T-helper 2 cell (primary cell): ENCODE measurements around the gene MYO16.

ENCODE experiments used
- DNase-seq, 5 experiments: peaks; one replicate each; pipeline versions ENCODE4 v3.0.0 to v3.0.0-alpha.2; 2012 to 2022

The MYO16 gene

DNA sequence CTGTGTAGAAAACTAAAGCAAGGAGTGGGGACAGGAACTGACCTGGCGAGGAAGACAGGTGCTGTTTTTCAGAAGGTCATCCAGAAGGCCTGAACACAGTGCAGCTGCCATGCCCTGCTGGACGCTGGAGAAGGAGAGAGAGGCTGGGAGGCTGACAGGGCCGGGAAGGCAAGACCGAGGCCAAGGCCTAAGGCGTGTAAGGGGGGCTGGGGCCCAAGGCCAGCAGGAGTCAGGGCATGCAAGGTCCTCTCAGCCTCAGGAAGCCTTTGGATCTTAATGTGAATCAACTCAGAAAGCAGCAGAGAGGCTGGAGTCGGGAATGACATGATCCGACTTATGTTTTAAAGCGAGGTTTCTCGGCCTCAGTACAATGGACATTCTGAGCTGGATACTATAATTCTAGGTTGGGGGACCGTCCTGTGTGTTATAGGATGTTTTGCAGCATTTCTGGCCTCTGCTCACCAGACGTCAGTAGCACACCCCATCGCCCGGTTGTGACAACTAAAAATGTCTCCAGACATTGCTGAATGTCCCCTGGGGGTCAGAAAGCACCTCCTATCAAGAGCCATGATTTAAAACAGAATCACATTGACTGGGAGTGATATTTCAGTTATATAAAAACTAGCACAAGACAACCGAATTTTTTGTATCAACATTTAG lies 530.4 kb downstream of the MYO16 start:
- no peak for DNase-seq

DNA sequence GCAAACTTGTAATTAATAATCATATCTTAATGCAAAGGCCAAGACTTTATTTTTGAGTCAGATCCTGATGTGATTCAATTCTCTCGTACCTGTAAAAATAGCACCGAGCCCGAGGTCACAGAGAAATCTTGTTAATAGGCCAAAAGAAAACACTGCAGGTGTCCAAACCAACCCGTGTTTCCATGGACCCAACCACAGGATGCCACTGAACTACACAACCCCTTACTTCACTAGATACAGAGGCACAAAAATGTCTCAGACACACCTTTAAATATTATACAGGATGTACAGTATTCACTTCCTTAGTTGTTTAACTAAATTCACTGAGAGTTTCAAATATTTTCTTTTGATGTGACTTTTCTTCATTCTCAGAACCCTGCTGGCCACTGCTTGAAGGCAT lies 530.9 kb downstream of the MYO16 start:
- no peak for DNase-seq

DNA sequence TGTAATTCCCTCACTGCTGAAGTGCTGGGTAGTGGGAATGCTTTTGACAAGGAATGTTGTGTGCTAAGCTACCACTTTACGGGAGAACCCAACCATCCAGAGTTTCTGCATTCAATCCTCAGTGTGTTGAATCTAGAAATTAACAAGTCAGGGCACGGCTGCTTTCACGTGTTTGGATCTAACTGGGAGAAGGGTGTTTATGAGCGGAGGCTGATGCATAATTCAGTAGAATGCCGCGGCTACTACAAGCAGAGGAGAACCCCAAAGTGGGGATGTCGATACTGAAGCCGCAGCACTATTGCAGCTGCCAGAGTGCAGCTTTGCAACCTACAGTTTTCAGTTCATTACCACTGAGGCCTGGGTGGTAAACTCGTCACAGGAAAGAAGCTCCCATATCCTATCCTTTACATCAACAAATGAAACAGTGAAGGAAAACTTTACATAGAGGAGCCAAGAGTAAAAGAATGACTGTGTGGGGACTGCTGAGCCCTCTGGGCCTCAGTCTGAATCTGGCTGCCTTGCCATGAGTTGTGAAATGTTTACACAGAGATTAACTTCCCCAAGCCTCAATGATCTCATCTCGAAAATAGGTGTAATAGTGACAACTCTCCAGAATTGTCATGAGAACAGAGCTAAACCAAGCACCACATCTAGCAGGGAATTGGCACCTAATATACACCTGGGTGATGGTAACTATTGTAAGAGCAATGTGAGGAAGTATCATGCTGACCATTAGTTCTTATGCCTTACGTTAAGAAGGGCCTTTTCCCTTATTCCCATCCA lies 531.7 kb downstream of the MYO16 start:
- no peak for DNase-seq

DNA sequence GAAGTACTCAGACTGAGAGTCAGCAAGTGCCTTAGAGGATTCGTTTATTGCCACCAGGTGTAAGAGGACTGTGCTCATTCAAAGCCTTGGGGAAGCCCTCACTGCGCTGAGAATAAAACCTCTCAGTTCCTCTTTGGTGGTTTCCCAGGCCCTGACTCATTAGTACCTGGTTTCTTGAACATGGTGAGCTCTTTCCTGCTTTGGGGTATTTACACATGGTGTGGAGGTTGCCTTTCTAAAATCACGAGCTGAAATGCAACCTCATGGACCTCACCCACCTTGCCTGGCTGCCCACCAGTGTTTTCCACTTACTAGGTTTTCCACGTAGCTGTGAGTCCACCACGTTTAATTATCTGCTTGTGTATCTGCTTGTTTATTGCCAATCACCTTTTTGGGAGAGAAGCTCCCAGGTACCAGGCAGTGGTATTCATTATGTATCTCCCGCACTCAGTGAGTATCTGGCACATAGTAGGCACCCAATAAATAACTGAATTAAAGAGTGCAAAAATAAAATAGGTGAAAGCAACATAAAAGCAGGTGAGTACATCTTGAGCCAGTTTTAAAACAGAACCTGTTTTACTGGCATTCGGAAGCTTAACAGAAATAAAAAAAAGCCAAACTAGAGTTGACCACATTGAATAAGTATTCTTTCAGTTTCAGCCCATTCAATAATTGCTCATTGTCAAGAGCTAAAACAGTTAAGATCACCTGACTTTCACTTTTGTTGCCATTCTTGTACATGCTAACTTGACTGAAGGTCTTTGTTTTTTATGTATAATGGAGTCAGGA lies 533.0 kb downstream of the MYO16 start:
- peak in 1 of 5 experiments; percentile 75 for DNase-seq

DNA sequence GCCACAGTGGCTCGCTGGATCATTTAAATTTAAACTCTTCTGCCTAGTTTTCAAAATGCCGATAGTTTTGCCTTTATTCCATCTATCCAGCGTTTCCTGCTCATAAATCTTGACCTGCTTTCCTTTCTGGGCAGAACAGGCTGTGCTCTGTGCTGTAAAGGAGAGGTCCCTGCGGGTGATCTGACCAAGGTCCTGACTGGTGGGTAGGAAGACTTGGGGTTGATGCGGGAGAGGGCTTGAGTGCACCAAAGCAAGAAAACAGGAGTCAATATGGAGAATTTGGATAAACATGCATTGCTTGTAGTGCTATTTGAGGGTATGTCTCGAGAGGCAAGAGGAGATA lies 533.6 kb downstream of the MYO16 start:
- no peak for DNase-seq

DNA sequence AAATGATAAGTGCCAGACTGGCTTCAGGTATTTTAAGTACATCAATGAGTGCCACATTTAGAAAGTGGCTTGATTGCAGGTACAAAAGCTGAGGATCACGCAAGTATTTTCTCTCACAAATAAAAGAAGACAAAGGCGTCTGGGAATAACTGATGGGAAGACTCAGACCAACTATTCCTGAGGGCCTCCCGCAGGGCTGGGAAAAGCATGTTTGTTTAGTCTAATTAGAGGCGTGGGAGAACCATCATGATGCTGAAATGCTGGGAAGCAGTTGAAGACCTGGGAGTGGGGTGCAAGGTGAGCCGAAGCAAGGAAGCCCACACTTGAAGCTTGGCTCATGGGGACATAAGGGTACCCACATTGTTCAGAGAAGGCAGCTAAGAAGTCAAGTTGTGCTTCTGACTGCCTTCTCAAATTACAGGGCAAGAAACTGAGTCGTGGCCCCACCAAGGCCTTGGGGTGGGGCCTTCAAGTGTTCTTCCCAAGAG lies 536.0 kb downstream of the MYO16 start:
- DNase-seq, result no peak

DNA sequence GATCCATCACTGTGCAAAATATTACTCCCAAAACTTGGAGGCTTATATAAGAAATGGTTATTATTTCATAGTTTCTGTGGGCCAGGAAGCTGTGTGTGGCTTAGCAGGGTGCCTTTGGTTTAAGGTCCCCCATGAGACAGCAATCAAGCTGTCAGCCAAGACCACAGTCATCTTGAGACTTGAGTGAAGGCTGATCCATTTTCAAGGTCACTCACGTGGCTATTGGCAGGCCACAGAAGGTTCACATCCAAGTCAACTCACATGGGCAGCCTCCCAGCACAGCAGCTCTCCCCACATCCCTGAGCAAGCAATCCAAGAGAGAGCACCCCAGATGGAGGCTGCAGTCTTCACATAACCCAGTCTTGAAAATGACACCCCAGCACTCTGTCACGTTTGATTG lies 537.4 kb downstream of the MYO16 start:
- no peak for DNase-seq

DNA sequence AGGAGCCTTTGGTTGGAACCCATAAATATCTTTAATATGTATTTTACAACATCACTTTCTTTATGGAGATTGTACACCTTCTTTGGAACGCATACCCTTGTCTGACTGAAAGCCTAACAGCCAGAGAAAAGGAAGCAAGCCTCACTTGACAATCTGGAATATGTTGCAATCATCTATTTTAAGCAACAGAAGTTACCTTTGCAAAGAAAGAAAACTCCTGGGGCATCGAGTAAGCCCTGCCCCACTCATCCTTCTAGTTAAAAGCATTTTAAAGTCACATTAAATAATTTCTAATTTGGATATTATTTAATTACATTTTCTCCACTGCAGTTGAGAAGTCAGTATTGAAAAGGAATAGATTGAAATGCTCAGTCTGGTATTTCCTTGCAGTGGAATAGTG lies 542.7 kb downstream of the MYO16 start:
- DNase-seq, result no peak

DNA sequence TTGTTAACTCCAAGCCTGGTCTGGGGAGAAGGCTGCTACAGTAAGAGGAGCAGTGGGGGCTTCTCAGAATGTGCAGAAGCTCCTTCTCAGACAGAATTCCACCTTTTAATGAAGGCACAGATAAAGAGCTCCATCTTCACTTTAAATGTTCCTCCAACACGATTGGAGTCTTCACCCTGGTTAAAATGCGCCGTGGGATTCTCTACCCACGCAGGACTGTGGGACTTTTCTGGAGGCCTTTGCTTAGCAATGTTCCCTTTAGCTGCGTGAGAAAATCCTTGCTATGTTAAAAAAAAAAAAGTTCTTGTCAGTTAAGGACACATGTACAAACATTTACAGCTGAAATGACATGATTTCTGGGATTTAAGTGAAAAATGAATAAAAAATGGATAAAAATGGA lies 546.3 kb downstream of the MYO16 start:
- no peak for DNase-seq

DNA sequence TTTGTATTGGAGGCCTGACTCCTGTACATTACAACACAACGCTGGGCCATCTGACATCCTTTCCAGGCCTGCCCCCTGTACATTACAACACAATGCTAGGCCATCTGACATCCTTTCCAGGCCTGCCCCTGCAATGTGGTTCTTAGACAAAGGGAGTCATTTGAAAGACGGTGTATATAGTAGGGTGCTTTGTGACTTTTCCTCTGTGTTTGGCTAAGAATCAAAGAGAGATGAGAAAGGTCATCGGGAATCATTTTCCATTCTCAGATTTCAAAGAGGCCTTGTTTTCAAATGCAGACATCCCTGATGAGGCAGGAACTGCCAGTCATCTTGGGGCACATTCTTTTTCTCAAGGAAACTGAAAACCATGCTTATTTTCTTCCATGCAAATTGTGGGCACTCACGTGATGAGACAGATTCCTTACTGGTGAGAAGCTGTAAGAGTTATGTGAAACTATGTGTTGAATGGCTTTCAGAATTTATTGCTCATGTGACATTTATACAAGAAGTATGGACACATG lies 551.6 kb downstream of the MYO16 start:
- no peak for DNase-seq

DNA sequence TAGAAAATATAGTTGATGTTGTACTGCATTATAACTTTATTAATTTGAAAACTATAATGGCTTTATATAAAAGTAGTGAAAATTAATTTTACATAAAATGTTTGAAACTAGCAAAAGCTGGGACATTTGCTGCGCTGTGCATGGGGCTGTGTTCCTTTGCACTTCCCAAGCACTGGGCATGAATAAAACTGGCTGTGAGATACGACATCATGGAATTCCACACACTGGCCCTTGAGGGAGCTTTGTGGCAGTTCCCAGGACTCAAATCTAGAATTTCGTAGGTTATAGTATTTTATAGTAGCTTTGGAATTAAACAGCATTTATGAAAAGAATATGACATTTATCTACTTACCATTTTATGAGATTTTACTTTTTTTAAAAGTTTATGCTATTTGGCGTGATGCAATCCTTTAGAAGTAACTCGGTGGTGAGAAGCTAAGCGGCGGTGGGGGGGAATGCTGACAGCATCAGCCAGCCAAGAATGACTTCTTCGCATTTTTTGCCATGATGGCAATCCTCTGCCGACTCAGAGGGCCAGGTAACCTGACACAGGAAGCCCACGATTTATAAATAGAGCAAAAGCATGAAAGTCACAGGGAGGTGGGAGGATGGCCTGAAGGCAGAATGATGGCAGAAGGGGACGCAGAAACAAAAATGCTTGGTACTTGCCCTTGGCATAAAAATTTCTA lies 553.5 kb downstream of the MYO16 start:
- no peak for DNase-seq

DNA sequence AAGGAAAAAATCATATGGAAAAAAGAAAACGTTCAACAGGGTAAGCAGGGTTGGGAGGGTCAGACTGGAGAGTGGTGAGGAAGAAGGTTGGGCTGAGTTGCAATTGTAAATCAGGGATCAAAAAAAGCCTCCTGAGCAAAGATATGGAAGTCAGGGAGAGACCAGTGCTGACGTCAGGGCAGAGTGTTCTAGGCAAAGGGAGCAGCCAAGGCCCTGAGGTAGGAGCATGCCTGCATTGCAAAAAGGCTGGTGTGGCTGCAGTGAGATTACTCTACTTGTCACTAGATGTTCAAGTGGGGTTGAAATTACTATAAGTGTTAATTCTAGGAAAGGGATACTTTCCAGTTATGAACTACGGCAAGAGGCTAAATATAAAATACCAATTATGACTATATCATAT lies 562.0 kb downstream of the MYO16 start:
- DNase-seq, result no peak

DNA sequence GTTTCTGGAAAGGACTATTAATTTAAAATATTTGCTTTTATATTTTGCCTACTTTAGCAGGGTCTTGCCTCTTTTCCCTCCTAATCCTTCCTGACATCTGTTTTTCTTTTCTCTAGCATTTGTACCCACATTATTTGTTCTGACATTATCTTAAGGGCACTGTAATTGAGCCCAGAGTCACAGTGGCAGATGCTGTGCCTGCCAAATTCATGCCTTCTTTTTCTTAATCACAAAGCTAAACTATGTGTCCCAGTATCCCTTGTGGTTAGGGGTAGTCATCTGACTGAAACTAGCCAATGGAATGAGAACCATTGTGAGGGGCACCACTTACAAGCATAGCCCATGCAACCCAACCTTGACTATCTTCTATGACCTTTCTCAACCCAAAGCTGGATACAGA lies 562.9 kb downstream of the MYO16 start:
- DNase-seq, result no peak

DNA sequence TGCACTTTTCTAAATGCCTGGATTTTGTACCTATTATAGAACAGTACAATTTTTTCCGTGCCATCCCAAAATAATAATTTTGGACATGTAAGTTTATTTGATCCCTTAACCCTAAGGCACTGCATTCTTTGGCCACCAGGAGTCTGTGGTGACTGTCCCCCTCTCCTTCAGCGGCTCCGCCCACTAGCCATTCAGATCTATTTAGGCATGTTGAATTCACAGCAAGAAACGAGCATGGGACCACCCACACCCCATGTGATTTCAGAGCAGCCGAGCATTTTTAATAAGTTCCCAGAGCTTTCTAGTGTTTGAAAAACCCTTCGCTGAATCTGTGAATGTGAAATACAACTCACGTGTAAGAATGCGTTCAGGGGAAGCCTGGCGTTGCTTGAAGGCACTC lies 567.5 kb downstream of the MYO16 start:
- no peak for DNase-seq

DNA sequence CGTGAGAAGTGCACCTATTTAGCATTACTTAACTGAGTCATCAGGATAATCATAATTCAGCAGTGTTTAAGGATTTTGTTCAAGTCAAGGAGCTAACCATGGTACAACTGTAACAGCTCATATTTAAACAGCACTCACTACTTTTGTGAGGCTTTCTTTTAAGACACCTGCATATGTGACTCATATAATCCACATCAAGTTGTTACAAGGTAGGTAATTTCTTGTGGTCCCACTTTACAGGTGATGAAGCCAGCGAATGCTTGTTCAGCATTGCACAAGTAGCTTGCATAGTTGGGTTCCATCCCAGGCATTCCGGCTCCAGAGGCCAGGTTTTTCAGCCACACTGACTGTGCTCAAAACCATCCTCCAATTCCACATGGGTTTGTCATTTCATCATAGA lies 569.2 kb downstream of the MYO16 start:
- DNase-seq, result no peak

DNA sequence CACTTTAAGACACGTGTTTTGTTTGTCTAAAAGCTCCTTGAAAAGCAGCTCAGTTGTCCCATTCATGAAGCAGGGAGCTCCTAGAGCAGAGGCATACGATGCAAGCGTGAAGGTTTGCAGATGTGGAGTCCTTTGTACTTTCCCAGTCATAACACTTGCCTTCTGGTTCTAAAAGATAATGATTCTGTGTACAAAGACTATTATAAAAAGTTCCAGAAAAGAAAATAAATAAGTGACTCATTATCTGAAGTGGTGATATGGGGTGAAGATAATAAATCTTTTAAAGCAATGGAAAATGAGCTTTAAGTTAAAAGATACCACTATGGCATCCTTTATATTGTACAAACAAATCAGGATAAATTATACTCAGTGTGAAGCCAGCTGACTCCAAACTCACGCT lies 569.9 kb downstream of the MYO16 start:
- no peak for DNase-seq

DNA sequence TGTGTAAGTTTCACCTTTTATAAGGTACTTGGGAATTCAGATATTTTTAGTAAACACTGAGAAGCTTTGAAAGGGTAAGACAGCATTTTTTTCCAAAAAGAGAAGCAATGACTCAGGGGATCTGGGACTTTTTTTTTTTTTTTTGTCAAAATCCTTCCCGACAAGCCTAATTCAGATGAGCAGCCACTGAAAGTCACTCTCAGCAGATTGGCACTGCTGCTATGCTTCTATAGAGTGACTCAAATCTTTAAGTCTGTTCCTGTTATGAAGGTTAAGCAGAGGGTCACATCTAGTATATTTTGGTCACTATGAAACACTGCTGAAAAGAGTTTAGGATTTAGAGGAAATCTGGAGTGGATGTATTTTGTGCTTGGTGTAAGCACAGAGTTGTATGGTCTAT lies 571.1 kb downstream of the MYO16 start:
- no peak for DNase-seq

DNA sequence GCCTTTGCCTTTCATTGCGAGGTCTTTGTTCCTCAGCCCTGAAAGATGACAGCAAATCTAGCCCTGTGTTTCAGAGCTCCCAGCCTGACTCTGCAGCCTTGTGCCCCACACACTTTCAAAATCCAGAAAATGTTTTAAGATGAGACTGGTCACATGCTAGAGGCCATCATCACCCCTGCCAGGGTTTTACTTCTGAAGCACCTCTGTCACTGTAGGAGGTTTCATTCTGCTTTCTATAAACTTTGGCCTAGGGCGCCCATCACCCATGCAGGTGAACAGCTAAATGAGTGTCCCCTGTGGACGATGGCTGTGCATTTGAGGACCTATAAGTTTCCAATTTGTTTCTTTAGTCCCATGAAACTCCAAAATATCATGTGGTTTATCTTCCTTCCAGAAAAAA lies 574.2 kb downstream of the MYO16 start:
- no peak for DNase-seq

DNA sequence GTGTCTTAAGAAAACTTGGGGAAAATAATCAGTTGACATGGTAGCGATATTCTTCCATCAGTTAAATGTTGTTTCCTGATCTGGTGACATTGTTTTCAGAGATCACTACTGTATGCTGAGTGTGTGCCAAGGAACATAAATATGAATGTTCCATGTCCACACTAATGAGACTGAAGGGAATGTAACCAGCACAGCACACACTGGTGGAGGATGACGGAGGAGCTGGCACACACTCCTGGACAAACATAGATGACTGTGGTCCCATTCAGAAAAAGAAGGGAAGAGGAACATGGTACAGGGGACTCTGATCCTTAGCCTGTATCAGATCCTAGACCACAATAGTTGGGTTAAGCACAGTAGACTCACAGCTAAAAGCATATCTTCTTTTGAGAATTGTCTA lies 574.8 kb downstream of the MYO16 start:
- no peak for DNase-seq

DNA sequence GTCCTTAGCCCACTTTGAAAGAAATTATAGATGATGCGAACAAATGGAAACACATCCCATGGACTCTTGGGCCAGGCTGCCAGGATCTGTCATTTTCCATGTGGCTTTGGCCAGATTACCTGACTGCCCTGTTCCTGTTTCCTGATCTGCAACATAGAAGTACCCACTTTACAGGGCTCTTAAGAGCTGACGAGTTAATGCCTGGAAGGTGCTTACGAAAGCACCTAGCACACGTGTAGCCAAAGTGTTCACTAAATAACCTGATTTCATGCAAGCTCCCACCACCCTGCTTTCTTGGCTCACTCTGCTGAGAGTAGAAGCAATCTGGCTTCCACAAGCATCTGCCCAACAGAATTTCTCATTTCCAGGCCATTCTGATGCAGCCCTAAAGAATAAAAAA lies 575.2 kb downstream of the MYO16 start:
- no peak for DNase-seq

DNA sequence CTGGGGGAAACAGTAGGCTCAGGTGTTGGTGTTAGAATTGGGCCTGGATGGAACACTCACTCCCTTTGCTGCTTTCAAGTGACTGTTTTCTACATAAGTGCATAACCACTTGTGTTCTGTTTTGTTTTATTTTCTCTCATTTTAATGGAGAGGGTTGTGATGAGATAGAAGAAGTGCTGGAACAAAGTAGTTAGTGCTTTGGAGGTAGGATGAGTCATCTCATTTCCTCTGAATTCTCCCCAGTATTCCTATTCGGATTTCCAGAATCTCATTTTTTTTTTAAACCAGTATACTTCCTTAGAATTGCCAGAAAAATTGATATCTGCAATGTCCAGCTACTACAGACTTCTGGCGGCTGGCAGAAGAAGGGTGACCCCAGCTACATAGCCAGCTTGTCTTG lies 575.9 kb downstream of the MYO16 start:
- no peak for DNase-seq

DNA sequence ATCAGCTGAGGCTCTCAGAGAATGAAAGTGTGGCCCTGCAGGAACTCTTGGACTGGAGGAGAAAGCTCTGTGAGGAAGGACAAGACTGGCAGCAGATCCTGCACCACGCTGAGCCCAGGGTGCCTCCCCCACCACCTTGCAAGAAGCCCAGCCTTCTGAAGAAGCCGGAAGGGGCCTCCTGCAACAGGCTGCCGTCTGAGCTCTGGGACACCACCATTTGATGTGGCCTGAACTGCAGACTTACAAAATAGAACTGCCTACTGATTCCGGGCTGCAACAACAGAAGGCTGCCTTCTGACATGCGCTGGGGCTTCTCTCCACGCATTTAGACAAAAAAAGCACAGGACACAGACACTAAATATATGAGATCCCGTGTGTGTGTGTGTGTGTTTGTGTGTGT lies 577.2 kb downstream of the MYO16 start:
- no peak for DNase-seq

DNA sequence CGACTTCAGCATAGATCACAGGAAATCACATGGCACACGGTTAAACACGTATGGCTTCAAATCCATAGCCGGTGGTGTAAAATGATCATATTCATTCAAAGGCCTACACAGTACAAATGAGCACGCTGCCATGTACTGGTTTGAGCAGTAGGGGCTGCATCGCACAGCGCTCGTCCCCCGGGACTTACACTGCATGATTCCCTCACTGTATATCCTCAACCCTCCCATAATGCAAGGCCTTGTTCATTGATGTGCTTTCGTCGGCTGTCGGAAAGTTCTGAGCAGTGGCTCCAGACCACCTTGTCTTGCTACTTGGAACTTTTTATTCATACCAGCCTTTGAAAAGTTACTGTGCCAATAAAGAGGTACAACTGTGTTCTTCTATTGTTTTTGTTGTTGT lies 578.2 kb downstream of the MYO16 start:
- DNase-seq, result no peak
